H1 (cell line): ENCODE measurements around the gene IFI27L1. TPM values are rescaled to one million over a fixed set of nuclear protein-coding genes. Genes with fewer than 3 reads are reported as not detected.

Experiments used
- CTCF ChIA-PET: fragments of 300-600 bp; sonication (Branson Sonifier 250); formaldehyde crosslinking; loops from one replicate; lab custom pipeline; 2021; ENCODE audit not compliant: partially characterized antibody; lab: Charles Lee
- POLR2A ChIA-PET: fragments of 300-600 bp; sonication (Branson Sonifier 250); formaldehyde crosslinking; loops from one replicate; lab custom pipeline; 2021; ENCODE audit warnings: inconsistent platforms; ENCODE audit not compliant: partially characterized antibody; lab: Charles Lee
- DNase-seq, 2 experiments: peaks; one replicate each; pipeline versions ENCODE4 v3.0.0 to v3.0.0-alpha.2; 2010 to 2022; ENCODE audit warnings: low spot score in 2 of 2, low read depth in 1 of 2, mixed read lengths in 1 of 2
- FAIRE-seq: peaks from 2 replicates; lab custom pipeline; 2011; peaks lifted over from hg19 to GRCh38; lab: Jason Lieb, UNC
- H2AFZ ChIP-seq: 2 replicates; pipeline ENCODE4 v1.8.1; 2012; ENCODE audit warnings: low read length, inconsistent platforms
- H2AK5ac ChIP-seq: 2 replicates; pipeline ENCODE4 v1.6.1; 2013; ENCODE audit warnings: low read depth, low read length
- H2BK120ac ChIP-seq: replicated peaks from 2 replicates; pipeline ENCODE3; 2013; ENCODE audit warnings: low read depth, low read length, inconsistent platforms
- H2BK12ac ChIP-seq: 2 replicates; pipeline ENCODE4 v1.6.1; 2013; ENCODE audit warnings: low read depth, low read length
- H2BK15ac ChIP-seq: 2 replicates; pipeline ENCODE4 v1.6.1; 2013; ENCODE audit warnings: low read length
- H2BK20ac ChIP-seq: 2 replicates; pipeline ENCODE4 v1.6.1; 2013; ENCODE audit warnings: low read length
- H2BK5ac ChIP-seq: 2 replicates; pipeline ENCODE4 v1.6.1; 2013; ENCODE audit warnings: low read depth, low read length
- H3K14ac ChIP-seq: 2 replicates; pipeline ENCODE4 v1.6.1; 2013; ENCODE audit warnings: inconsistent platforms; ENCODE audit not compliant: insufficient read length
- H3K18ac ChIP-seq: 2 replicates; pipeline ENCODE4 v1.6.1; 2013; ENCODE audit warnings: low read length; ENCODE audit errors: extremely low read depth
- H3K23ac ChIP-seq: 2 replicates; pipeline ENCODE4 v1.6.1; 2013; ENCODE audit warnings: inconsistent platforms; ENCODE audit not compliant: insufficient read length
- H3K23me2 ChIP-seq: 2 replicates; pipeline ENCODE4 v1.6.1; 2013; ENCODE audit warnings: low read depth, low read length
- H3K27ac ChIP-seq: 2 replicates; pipeline ENCODE4 v1.6.1; 2011; ENCODE audit warnings: low read depth, low read length, inconsistent platforms
- H3K27me3 ChIP-seq, 4 experiments: replicated peaks in 1 of 4; 1 replicate in 1 of 4; 2 replicates in 3 of 4; pipeline versions ENCODE4 v1.6.1 to v1.8.1; 2011 to 2013; ENCODE audit warnings: low read length in 3 of 4, mild to moderate bottlenecking in 3 of 4, inconsistent platforms in 2 of 4, mixed read lengths in 2 of 4, moderate library complexity in 1 of 4; ENCODE audit not compliant: control insufficient read depth in 3 of 4, insufficient read depth in 3 of 4; ENCODE audit errors: extremely low read depth in 1 of 4
- H3K36me3 ChIP-seq, 4 experiments: 2 replicates each; pipeline versions ENCODE4 v1.6.1 to v1.8.1; 2011 to 2013; ENCODE audit warnings: mild to moderate bottlenecking in 4 of 4, low read length in 3 of 4, moderate library complexity in 2 of 4, control low read depth in 1 of 4, inconsistent platforms in 1 of 4; ENCODE audit not compliant: insufficient read depth in 4 of 4, control insufficient read depth in 2 of 4
- H3K4ac ChIP-seq: replicated peaks from 2 replicates; pipeline ENCODE3; 2013; ENCODE audit warnings: low read length, low read depth, mixed read lengths, inconsistent platforms; ENCODE audit not compliant: insufficient read length
- H3K4me1 ChIP-seq, 4 experiments: replicated peaks in 1 of 4; 1 replicate in 1 of 4; 2 replicates in 3 of 4; pipeline versions ENCODE4 v1.6.1 to v1.8.1; 2011 to 2013; ENCODE audit warnings: low read length in 3 of 4, inconsistent platforms in 2 of 4, mixed read lengths in 1 of 4; ENCODE audit not compliant: insufficient read depth in 4 of 4, control insufficient read depth in 3 of 4
- H3K4me2 ChIP-seq, 2 experiments: 2 replicates each; pipeline versions ENCODE4 v1.6.1 to v1.8.1; 2011 to 2013; ENCODE audit warnings: low read depth in 2 of 2, low read length in 2 of 2, control low read depth in 1 of 2, inconsistent platforms in 1 of 2, mild to moderate bottlenecking in 1 of 2; ENCODE audit not compliant: insufficient read depth in 1 of 2
- H3K4me3 ChIP-seq, 4 experiments: fragments of 200-600, 300-600 bp in 1 of 4; sonication (generic), shearing (Covaris generic), sonication (Bioruptor Twin) in 1 of 4; 2 replicates each; pipeline versions ENCODE4 v1.5.1 to v1.8.1; 2011 to 2016; ENCODE audit warnings: low read length in 4 of 4, low read depth in 3 of 4, control low read depth in 2 of 4, inconsistent platforms in 2 of 4, mild to moderate bottlenecking in 2 of 4, mixed read lengths in 1 of 4, moderate library complexity in 1 of 4; ENCODE audit not compliant: insufficient read depth in 2 of 4; ENCODE audit errors: extremely low read depth in 1 of 4
- H3K56ac ChIP-seq: replicated peaks from 2 replicates; pipeline ENCODE3; 2013; ENCODE audit warnings: low read depth, mild to moderate bottlenecking, mixed read lengths, low read length, inconsistent platforms; ENCODE audit not compliant: insufficient read length
- H3K79me1 ChIP-seq: 2 replicates; pipeline ENCODE4 v1.6.1; 2013; ENCODE audit warnings: low read depth, low read length, control low read depth
- H3K79me2 ChIP-seq, 2 experiments: 2 replicates each; pipeline versions ENCODE4 v1.6.1 to v1.8.1; 2012 to 2013; ENCODE audit warnings: low read length in 2 of 2, mild to moderate bottlenecking in 2 of 2, inconsistent platforms in 1 of 2; ENCODE audit not compliant: insufficient read depth in 2 of 2, control insufficient read depth in 1 of 2
- H3K9ac ChIP-seq, 4 experiments: replicated peaks in 1 of 4; 1 replicate in 1 of 4; 2 replicates in 3 of 4; pipeline versions ENCODE4 v1.6.1 to v1.8.1; 2011 to 2013; ENCODE audit warnings: low read depth in 3 of 4, low read length in 3 of 4, control low read depth in 2 of 4, mild to moderate bottlenecking in 2 of 4, moderate library complexity in 2 of 4, inconsistent platforms in 1 of 4; ENCODE audit errors: extremely low read depth in 1 of 4
- H3K9me3 ChIP-seq, 2 experiments: 2 replicates each; pipeline versions ENCODE4 v1.6.1 to v1.8.1; 2012 to 2013; ENCODE audit warnings: mild to moderate bottlenecking in 2 of 2, moderate library complexity in 2 of 2, control low read depth in 1 of 2, inconsistent platforms in 1 of 2, low read depth in 1 of 2, low read length in 1 of 2, mixed read lengths in 1 of 2; ENCODE audit not compliant: insufficient read depth in 2 of 2
- H4K20me1 ChIP-seq, 2 experiments: replicated peaks in 1 of 2; 2 replicates each; pipeline versions ENCODE3 to v1.8.1; 2011 to 2013; ENCODE audit warnings: inconsistent platforms in 2 of 2, low read length in 2 of 2, mild to moderate bottlenecking in 1 of 2; ENCODE audit not compliant: insufficient read depth in 2 of 2, control insufficient read depth in 1 of 2
- H4K5ac ChIP-seq: 2 replicates; pipeline ENCODE4 v1.6.1; 2013; ENCODE audit warnings: low read length, low read depth, mixed read lengths, inconsistent platforms; ENCODE audit not compliant: insufficient read length
- H4K8ac ChIP-seq: 2 replicates; pipeline ENCODE4 v1.8.0; 2013; ENCODE audit warnings: mild to moderate bottlenecking, moderate library complexity, low read length, inconsistent platforms; ENCODE audit not compliant: insufficient read depth; ENCODE audit errors: extremely low read depth
- H4K91ac ChIP-seq: replicated peaks from 2 replicates; pipeline ENCODE3; 2013; ENCODE audit warnings: low read length, mixed read lengths, inconsistent platforms; ENCODE audit not compliant: insufficient read length
- ATF2 ChIP-seq: IDR thresholded peaks from 2 replicates; pipeline ENCODE4 v1.6.1; 2012; ENCODE audit warnings: low read length, inconsistent platforms
- BCL11A ChIP-seq, 2 experiments: IDR thresholded peaks; one replicate each; pipeline ENCODE4 v1.6.1; 2011; ENCODE audit warnings: low read depth in 2 of 2, low read length in 2 of 2, mild to moderate bottlenecking in 2 of 2
- BRCA1 ChIP-seq: IDR thresholded peaks from 2 replicates; pipeline ENCODE4 v1.6.1; 2012; ENCODE audit warnings: low read depth, low read length, improper control_type of control experiment
- HDAC2 ChIP-seq, 2 experiments: fragments of 300-600 bp in 1 of 2; sonication (generic) in 1 of 2; IDR thresholded peaks; 2 replicates each; pipeline ENCODE4 v1.6.1; 2011 to 2012; ENCODE audit warnings: low read depth in 2 of 2, low read length in 2 of 2, mild to moderate bottlenecking in 2 of 2, moderate library complexity in 2 of 2, borderline replicate concordance in 1 of 2, inconsistent platforms in 1 of 2
- KDM1A ChIP-seq: fragments of 200-600, 300-600 bp; sonication (generic); IDR thresholded peaks from 2 replicates; pipeline ENCODE4 v1.7.1; 2016; ENCODE audit warnings: mild to moderate bottlenecking, low read length, borderline replicate concordance
- KDM5A ChIP-seq: fragments of 200-600 bp; IDR thresholded peaks from 2 replicates; pipeline ENCODE4 v1.7.1; 2012; ENCODE audit warnings: mild to moderate bottlenecking, low read length, inconsistent platforms, mixed read lengths
- MAFK ChIP-seq: IDR thresholded peaks from 2 replicates; pipeline ENCODE4 v1.6.1; 2012; ENCODE audit warnings: low read depth, mild to moderate bottlenecking, improper control_type of control experiment, low read length
- RXRA ChIP-seq: IDR thresholded peaks from 2 replicates; pipeline ENCODE4 v1.6.1; 2011; ENCODE audit warnings: low read depth, mild to moderate bottlenecking, low read length, moderate library complexity; ENCODE audit not compliant: insufficient read depth
- SAP30 ChIP-seq: fragments of 300-600 bp; sonication (generic); IDR thresholded peaks from 2 replicates; pipeline ENCODE4 v1.7.1; 2012; ENCODE audit warnings: low read length, moderate library complexity, mild to moderate bottlenecking, inconsistent platforms; ENCODE audit not compliant: insufficient read depth, insufficient replicate concordance
- SIN3A ChIP-seq, 2 experiments: IDR thresholded peaks in 1 of 2; conservative IDR thresholded peaks in 1 of 2; 2 replicates each; pipeline ENCODE4 v1.6.1; 2011 to 2012; ENCODE audit warnings: low read length in 2 of 2, improper control_type of control experiment in 1 of 2, low read depth in 1 of 2, mild to moderate bottlenecking in 1 of 2
- SIRT6 ChIP-seq: IDR thresholded peaks from one replicate; pipeline ENCODE4 v1.7.1; 2012; ENCODE audit warnings: low read length, inconsistent platforms
- SP1 ChIP-seq: IDR thresholded peaks from 2 replicates; pipeline ENCODE4 v1.6.1; 2011; ENCODE audit warnings: low read depth, low read length
- WGBS, 2 experiments: shearing (Covaris generic) in 1 of 2; methylation state at CpG; one replicate each; pipeline versions ENCODE4 v1.1.6 to v1.1.7; 2013 to 2015; ENCODE audit warnings: low lambda C conversion rate in 2 of 2, mixed read lengths in 2 of 2, inconsistent platforms in 1 of 2, low coverage in 1 of 2, missing lambda C conversion rate in 1 of 2; ENCODE audit not compliant: insufficient replicate concordance in 2 of 2, insufficient coverage in 1 of 2, insufficient read length in 1 of 2; ENCODE audit errors: extremely low coverage in 1 of 2, missing lambda C conversion rate in 1 of 2; 5-methylcytosine and 5-hydroxymethylcytosine counted together
- polyA plus RNA-seq, 7 experiments: library from polyadenylated mRNA; depleted of rRNA in 3 of 7; stranded (reverse) in 5 of 7; unstranded in 2 of 7; fragments of >200 nt in 5 of 7; fragments of 200-250 nt in 2 of 7; gene quantifications; 1 replicate in 5 of 7; 2 replicates in 1 of 7; 4 replicates in 1 of 7; pipeline versions ENCODE4 v1.2.1 to v1.2.3, GENCODE V29; 2011 to 2013; ENCODE audit warnings: missing spikeins in 2 of 7, mixed read lengths in 2 of 7
- total RNA-seq: library from RNA; stranded (reverse); fragmentation: NEBNext Ultra II Directional; extraction: Animal tissue kit (Norgen Biotek cat#: 25700); gene quantifications from 2 replicates; pipeline ENCODE4 v1.2.1, GENCODE V29; 2021

IFI27L1 gene
- total and polyA plus RNA-seq, 2 of the 8 experiments (the other 6 are each of a cell fraction or from before 2014, with no cell fraction given): 21.2 to 30.5 TPM

- no peak overlapping the region for H2BK120ac ChIP-seq
- H3K23me2 ChIP-seq: no peaks in the 10 kb centered on the region
- no peak overlapping the region for H3K9ac ChIP-seq
- H3K4me2 ChIP-seq: no peak overlapping the region
- H3K79me1 ChIP-seq: no peaks in the 10 kb centered on the region; the same call in 1 of the 2 replicates
- H4K5ac ChIP-seq: no peak overlapping the region
- H2BK12ac ChIP-seq: no peak overlapping the region
- no peaks in the 10 kb centered on the region for H3K27me3 ChIP-seq
- no peak overlapping the region for H2BK20ac ChIP-seq
- no peaks in the 10 kb centered on the region; a peak in 1 of 7 replicates for H3K4me1 ChIP-seq
- H2AFZ ChIP-seq: no peak overlapping the region
- no peak overlapping the region for H3K27ac ChIP-seq
- H2BK5ac ChIP-seq: no peak overlapping the region
- no peaks in the 10 kb centered on the region for H3K79me2 ChIP-seq
- H3K4me3 ChIP-seq: no peak overlapping the region
- peaks cover 2 to 7% of the 10 kb centered on the region in 2 experiments for H4K20me1 ChIP-seq
- FAIRE-seq (no peak), DNase-seq (peak in 1 of 2 experiments; percentile 37)
- no peak overlapping the region for H2BK15ac ChIP-seq
- H4K8ac ChIP-seq: no peak overlapping the region
- H2AK5ac ChIP-seq: no peak overlapping the region
- peaks cover 31 to 78% (median 54%) of the 10 kb centered on the region in 4 experiments for H3K36me3 ChIP-seq
- WGBS, 2 experiments: 86% methylated on average over 3 of the region's 3 CpGs; no CpG with 5 or more reads in 1 of the 2 experiments
- no peaks in the 10 kb centered on the region for H3K9me3 ChIP-seq
- H3K56ac ChIP-seq: no peak overlapping the region
- H3K14ac ChIP-seq: no peak overlapping the region
- H4K91ac ChIP-seq: no peak overlapping the region
- ChIA-PET POLR2A (interaction anchor here (1.3 to 1.5 kb wide), 3 partner anchors 9 to 16 kb away, joined by 3 to 6 read pairs (median 5); no protein-coding TSS in a partner anchor), CTCF (interaction anchor here (0.7 to 17.4 kb wide), 20 partner anchors 9 to 255 kb away, joined by 3 to 148 read pairs (median 6); partner anchors contain the start of genes DDX24, IFI27L1 and IFI27L2)
- no peak overlapping the region for H3K4ac ChIP-seq
- no peak overlapping the region for H3K18ac ChIP-seq
- no peak overlapping the region for H3K23ac ChIP-seq
- TF ChIP-seq ATF2: no peak
- TF ChIP-seq SIN3A (conservative IDR thresholded peaks at IDR 0.05 in 1 of 2, IDR thresholded peaks at IDR 0.05 in 1 of 2; ENCODE audit: low read depth in 1 of 2, low read length in 2 of 2): no peak
- no peak for TF ChIP-seq SP1
- TF ChIP-seq BCL11A (IDR thresholded peaks at IDR 0.05; ENCODE audit: low read depth in 2 of 2, low read length in 2 of 2): no peak
- no peak for TF ChIP-seq MAFK
- no peak for TF ChIP-seq SIRT6
- TF ChIP-seq RXRA: no peak
- TF ChIP-seq SAP30: no peak
- TF ChIP-seq KDM5A: no peak
- TF ChIP-seq BRCA1: no peak
- TF ChIP-seq KDM1A: no peak
- no peak for TF ChIP-seq HDAC2 (IDR thresholded peaks at IDR 0.05; ENCODE audit: borderline replicate concordance in 1 of 2, low read depth in 2 of 2, low read length in 2 of 2)
Measured at GRCh38 chr14:94051779-94052178, 29.3 kb upstream of the IFI27L1 start.
